Measurements from ENCODE around the gene NIPAL4.

The NIPAL4 gene

DNA sequence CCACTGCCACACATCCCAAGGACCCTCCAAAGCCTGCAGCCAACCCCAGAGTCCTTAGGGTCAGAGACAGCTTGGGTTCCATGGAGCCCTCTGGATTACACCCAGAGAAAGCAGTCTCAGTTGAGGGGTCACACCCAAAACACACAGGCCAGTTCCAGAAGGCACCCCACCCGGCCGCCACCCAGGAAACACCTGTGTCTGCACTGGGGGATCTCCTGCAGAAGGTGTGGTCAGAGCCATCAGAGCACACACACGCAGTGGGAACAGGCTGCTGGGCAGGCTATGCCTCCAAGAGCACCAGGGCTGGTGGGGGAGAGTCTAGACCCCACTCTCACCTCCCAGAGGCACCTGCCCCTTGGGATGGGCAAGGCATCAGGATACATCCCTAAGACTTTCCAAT lies 27.3 kb downstream of the NIPAL4 start:
- ATAC-seq, result peak; percentile 37
- DNase-seq, result no peak
- Mint-ChIP-seq H3K4me1 (peaks cover 11% of the 10 kb centered on the region), H3K4me3 (no peak overlapping the region), H3K27ac (peak overlapping the region in 1 of 2 donors; percentile 50), H3K27me3 (peaks cover 26% of the 10 kb centered on the region), H3K9me3 (no peaks in the 10 kb centered on the region)

- ATAC-seq (no peak), DNase-seq (no peak)
- Mint-ChIP-seq H3K27ac (no peak overlapping the region), H3K9me3 (no peaks in the 10 kb centered on the region), H3K27me3 (peaks cover 13% of the 10 kb centered on the region), H3K4me3 (no peak overlapping the region), H3K4me1 (peaks cover 9% of the 10 kb centered on the region)
Observed at GRCh38 chr5:157491471-157491995, 31.5 kb downstream of the NIPAL4 start.

DNA sequence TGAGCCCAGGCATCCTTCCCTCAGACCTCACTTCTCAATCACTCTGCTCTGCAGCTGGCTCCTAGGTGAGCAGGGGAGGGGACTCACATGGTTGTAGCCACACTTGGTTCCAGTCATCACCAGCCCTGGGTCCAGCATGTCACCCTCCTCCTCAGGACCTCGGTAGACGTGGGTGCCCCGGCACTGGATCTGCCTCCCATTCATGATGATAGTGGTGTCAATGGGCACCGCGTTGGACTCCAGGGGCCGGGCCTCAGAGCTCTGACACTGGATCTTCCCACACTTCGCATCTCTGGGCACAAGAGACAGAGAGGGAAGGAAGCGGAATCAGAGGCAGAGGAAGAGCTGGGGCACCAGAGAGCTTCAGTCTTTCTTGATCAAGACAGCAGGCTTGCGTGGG lies 32.9 kb downstream of the NIPAL4 start:
- Mint-ChIP-seq H3K4me3 (no peak overlapping the region), H3K4me1 (no peaks in the 10 kb centered on the region), H3K27ac (peak overlapping the region in 1 of 2 donors; percentile 49), H3K27me3 (no peaks in the 10 kb centered on the region), H3K9me3 (no peaks in the 10 kb centered on the region)
- ATAC-seq (no peak), DNase-seq (no peak)

DNA sequence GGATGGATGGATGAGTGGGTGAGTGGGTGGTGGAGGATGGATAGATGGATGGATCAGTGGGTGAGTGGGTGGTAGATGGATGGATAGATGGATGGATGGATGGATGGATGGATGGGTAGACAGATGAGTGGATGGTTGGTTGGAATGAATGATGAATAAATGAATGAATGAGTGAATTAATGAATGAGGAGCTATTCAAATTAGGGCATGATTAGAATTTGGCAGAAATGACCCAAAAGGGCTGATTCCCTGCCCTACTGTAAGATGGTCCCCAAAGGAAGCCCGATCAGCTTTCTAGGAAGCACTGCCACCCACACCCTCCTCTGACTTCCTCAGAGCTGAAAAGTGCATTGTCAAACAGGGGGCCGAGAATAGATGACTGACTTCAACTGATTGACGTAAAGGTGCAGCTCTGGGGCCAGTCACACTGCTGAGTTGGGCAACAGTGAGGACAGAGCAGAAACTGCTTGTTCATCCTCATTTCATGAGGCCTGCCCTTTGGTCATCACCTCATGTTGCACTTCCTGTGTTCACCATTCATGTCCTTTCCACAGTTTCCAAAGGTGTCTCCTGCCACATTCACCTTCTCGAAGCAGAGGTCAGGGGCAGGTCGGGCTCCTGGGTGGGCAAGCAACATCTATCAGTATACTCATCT lies 34.3 kb downstream of the NIPAL4 start:
- no peak overlapping the region for H3K27ac Mint-ChIP-seq
- no peaks in the 10 kb centered on the region for H3K9me3 Mint-ChIP-seq
- no peak overlapping the region for H3K4me3 Mint-ChIP-seq
- no peak for DNase-seq
- no peak for ATAC-seq
- H3K27me3 Mint-ChIP-seq, result no peaks in the 10 kb centered on the region
- no peaks in the 10 kb centered on the region for H3K4me1 Mint-ChIP-seq

DNA sequence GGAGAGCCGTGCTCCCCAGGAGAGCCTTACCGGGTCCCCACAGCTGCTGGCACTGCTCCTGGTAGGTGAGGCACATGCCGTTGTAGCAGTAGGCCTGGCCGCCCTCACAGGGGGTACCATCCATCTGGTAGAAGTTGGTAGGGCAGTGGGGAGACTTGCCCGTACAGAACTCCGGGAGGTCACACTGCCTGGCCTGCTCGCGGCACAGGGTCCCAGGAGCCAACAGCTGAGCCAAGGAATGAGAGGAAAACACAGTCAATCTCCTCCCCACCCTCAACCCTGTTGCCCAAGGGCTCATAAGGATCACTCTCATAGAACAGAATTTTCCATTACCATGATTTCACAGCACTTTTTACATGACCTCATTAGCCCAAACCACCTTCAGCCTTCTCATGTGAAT lies 36.9 kb downstream of the NIPAL4 start:
- no peaks in the 10 kb centered on the region for H3K4me1 Mint-ChIP-seq
- no peak for DNase-seq
- no peaks in the 10 kb centered on the region for H3K9me3 Mint-ChIP-seq
- ATAC-seq, result no peak
- no peak overlapping the region for H3K4me3 Mint-ChIP-seq
- no peaks in the 10 kb centered on the region for H3K27me3 Mint-ChIP-seq
- no peak overlapping the region for H3K27ac Mint-ChIP-seq

DNA sequence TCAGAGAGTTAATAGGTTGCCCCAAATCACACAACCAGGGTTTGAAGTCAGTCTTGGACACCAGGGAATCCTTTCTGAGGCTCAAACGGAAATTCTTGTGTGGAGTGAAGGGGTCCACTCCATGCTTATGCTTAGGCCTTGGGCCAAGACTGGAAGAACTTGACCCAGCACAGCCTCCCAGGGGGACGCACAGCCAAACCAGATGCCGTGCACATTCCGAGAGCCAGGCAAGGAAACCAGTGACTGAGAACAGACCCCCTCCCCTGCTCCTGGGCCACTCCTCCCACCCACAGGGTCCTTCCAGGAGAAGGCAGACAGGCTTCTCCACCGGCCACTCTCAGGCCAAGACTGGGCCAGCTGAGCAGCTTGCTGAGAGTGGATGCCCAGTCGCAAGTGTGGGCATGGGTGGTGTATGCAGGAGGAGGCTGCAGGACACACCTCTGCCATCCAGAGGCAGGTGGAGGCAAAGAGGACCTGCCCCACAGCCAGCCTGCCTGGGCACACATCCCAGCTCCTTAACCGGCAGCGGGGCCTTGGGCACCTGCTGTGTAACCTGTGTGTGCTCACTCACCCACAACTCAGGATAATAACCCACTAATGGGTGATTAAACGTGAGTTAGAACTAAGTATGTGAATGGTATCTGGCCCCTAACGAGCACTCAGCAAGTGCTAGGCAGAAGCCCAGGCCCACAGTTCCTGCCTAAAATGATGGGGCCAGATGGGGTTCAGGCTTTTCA lies 38.0 kb downstream of the NIPAL4 start:
- DNase-seq (no peak), ATAC-seq (peak; percentile 26)
- H3K4me3 Mint-ChIP-seq, result no peak overlapping the region
- peaks cover 4% of the 10 kb centered on the region for H3K4me1 Mint-ChIP-seq
- no peaks in the 10 kb centered on the region for H3K27me3 Mint-ChIP-seq
- H3K9me3 Mint-ChIP-seq, result no peaks in the 10 kb centered on the region
- no peak overlapping the region for H3K27ac Mint-ChIP-seq

DNA sequence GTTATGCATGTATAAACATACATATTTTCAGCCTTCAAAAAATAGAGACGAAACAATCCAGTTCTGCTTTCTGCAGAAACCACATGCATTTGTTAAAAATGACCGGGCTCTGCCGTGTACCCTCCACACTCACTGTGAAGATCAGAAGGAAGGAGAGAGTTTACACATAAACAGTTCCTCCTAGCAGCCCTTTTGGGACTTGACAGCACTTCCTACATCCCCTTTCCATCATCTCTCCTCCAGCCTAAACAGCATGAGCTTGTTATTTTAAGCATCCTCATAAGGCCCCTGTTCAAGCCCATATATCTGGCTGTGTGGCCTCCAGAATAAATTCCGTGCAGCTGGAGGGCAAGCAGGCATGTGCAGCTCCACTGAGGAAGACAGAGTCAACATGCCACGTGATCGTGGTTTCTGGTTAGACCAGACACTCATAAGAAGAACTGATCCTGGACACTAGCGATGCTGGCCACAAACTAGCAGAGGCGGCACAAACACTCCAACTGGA lies 42.2 kb downstream of the NIPAL4 start:
- Mint-ChIP-seq H3K27me3 (peaks cover 16% of the 10 kb centered on the region), H3K27ac (no peak overlapping the region), H3K4me3 (no peak overlapping the region), H3K9me3 (no peaks in the 10 kb centered on the region), H3K4me1 (peaks cover 4% of the 10 kb centered on the region)
- ATAC-seq (no peak), DNase-seq (no peak)

DNA sequence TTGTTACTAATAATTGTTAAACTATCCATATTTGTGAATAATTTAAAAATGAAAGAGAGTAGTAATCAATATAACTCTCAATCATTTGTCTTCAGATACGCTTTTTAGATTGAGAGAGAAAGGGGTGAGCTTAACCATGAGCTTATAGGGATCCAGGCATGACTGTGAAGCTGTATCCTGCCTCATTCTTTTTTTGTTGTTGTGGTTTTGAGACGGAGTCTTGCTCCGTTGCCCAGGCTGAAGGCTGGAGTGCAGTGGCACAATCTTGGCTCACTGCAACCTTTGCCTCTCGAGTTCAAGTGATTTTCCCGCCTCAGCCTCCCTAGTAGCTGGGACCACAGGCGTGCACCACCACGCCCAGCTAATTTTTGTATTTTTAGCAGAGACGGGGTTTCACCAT lies 44.0 kb downstream of the NIPAL4 start:
- Mint-ChIP-seq H3K9me3 (no peaks in the 10 kb centered on the region), H3K4me1 (peaks cover 4% of the 10 kb centered on the region), H3K4me3 (no peak overlapping the region), H3K27me3 (peaks cover 24% of the 10 kb centered on the region), H3K27ac (no peak overlapping the region)
- ATAC-seq, result no peak
- no peak for DNase-seq

DNA sequence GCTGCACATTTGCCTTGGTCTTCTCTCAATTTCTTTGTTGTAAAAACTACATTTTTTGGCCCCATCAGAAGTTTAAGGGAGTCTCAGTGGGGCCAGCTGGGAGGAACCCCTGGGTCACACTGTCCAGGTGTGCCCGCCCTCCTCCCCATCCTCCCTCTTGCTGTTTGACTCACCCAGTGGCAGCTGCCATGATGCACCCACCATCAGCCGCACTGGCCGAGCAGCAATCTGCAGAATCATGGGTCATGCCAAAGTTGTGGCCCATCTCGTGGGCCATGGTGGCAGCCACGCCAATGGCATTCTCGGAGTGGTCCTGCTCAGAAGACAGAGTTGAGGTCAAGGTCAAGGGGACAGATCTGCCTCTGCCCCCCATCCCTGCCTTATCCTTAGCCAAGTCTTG lies 45.5 kb downstream of the NIPAL4 start:
- Mint-ChIP-seq H3K27me3 (peaks cover 28% of the 10 kb centered on the region), H3K27ac (no peak overlapping the region), H3K9me3 (no peaks in the 10 kb centered on the region), H3K4me3 (no peak overlapping the region), H3K4me1 (peaks cover 4% of the 10 kb centered on the region)
- ATAC-seq (no peak), DNase-seq (no peak)

GRCh38 chr5:157506066-157506590 lies 46.1 kb downstream of the NIPAL4 start:
- Mint-ChIP-seq H3K4me3 (no peak overlapping the region), H3K4me1 (peaks cover 4% of the 10 kb centered on the region), H3K27me3 (peaks cover 28% of the 10 kb centered on the region), H3K9me3 (no peaks in the 10 kb centered on the region), H3K27ac (peak overlapping the region in 1 of 2 donors; percentile 35)
- no peak for DNase-seq
- no peak for ATAC-seq

- no peaks in the 10 kb centered on the region for H3K9me3 Mint-ChIP-seq
- ATAC-seq (no peak), DNase-seq (no peak)
- H3K4me3 Mint-ChIP-seq, result no peak overlapping the region
- no peak overlapping the region for H3K27ac Mint-ChIP-seq
- H3K27me3 Mint-ChIP-seq, result peaks cover 28% of the 10 kb centered on the region
- peaks cover 3% of the 10 kb centered on the region for H3K4me1 Mint-ChIP-seq
Observed at GRCh38 chr5:157506981-157507780, 47.2 kb downstream of the NIPAL4 start.

DNA sequence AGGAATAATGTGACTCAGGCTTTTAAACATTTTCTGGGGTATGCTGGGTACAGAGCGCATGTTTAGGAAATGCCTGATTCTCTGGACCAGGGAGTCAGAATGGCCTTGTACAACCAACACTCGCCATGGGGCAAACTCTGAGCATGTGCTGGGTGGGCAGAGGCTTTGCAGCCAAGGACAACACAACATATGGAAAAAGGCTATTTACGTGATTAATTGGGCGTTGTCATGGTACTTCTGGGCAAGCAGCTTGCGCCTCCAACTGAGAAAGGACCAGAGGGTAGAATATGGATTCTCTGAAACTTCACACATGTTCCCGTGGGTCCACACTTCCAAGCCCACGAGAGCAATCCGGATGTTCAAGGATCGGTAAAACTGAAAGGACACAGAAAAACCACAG lies 49.1 kb downstream of the NIPAL4 start:
- ATAC-seq, result no peak

GRCh38 chr5:157509587-157509986 lies 49.6 kb downstream of the NIPAL4 start:
- ATAC-seq (no peak), DNase-seq (no peak)
- H3K27ac Mint-ChIP-seq, result no peak overlapping the region
- H3K9me3 Mint-ChIP-seq, result no peaks in the 10 kb centered on the region
- no peaks in the 10 kb centered on the region for H3K4me1 Mint-ChIP-seq
- H3K4me3 Mint-ChIP-seq, result no peak overlapping the region
- peaks cover 28% of the 10 kb centered on the region for H3K27me3 Mint-ChIP-seq

More for the DNA sequence above, 49.1 kb downstream of the NIPAL4 start:
- H3K27me3 Mint-ChIP-seq, result peaks cover 28% of the 10 kb centered on the region
- no peaks in the 10 kb centered on the region for H3K4me1 Mint-ChIP-seq
- H3K9me3 Mint-ChIP-seq, result no peaks in the 10 kb centered on the region
- no peak for DNase-seq
- H3K4me3 Mint-ChIP-seq, result no peak overlapping the region
- no peak overlapping the region for H3K27ac Mint-ChIP-seq

GRCh38 chr5:157510682-157511081 lies 50.7 kb downstream of the NIPAL4 start:
- Mint-ChIP-seq H3K9me3 (no peaks in the 10 kb centered on the region), H3K4me1 (no peaks in the 10 kb centered on the region), H3K4me3 (no peak overlapping the region), H3K27ac (no peak overlapping the region), H3K27me3 (peaks cover 24% of the 10 kb centered on the region)
- ATAC-seq (no peak), DNase-seq (no peak)
